ENCODE measurements around the gene CELF1. TPM values are rescaled to one million over a fixed set of nuclear protein-coding genes. Genes with fewer than 3 reads are reported as not detected.

The CELF1 gene
- total RNA-seq, 4 donors from 2014 or later: 51.2 to 138 (median 121) TPM

- peak in 1 of 2 donors; percentile 57 for TF ChIP-seq POLR2A (IDR thresholded peaks at IDR 0.05)
- TF ChIP-seq CTCF (IDR thresholded peaks at IDR 0.05): no peak
- peak; percentile 41 to 69 for DNase-seq
- Histone ChIP-seq H3K4me3 (peak overlapping the region; percentile 34 to 53), H3K36me3 (no peaks in the 10 kb centered on the region), H3K4me1 (peaks cover 0 to 12% of the 10 kb centered on the region in 2 donors), H3K27me3 (no peaks in the 10 kb centered on the region), H3K9me3 (no peaks in the 10 kb centered on the region), H3K27ac (peak overlapping the region; percentile 29 to 79)
- intact Hi-C loops (cut with DNase I; ENCODE audit: low total_unique reads): no loop called here
Measured at GRCh38 chr11:47589977-47590861, 37.3 kb upstream of the CELF1 start.

- intact Hi-C loops (cut with DNase I; ENCODE audit: low total_unique reads): no loop called here
- H3K27me3 ChIP-seq: no peaks in the 10 kb centered on the region
- H3K9me3 ChIP-seq: no peaks in the 10 kb centered on the region
- peak overlapping the region; percentile 34 to 53 for H3K4me3 ChIP-seq
- peaks cover 0 to 12% of the 10 kb centered on the region in 2 donors for H3K4me1 ChIP-seq
- DNase-seq: peak in 1 of 2 donors; percentile 47
- peak overlapping the region; percentile 29 to 79 for H3K27ac ChIP-seq
- no peaks in the 10 kb centered on the region for H3K36me3 ChIP-seq
- TF ChIP-seq POLR2A (IDR thresholded peaks at IDR 0.05): no peak
- TF ChIP-seq CTCF (IDR thresholded peaks at IDR 0.05): no peak
Measured at GRCh38 chr11:47589584-47589976, 36.6 kb upstream of the CELF1 start.

GRCh38 chr11:47589118-47589517 lies 36.2 kb upstream of the CELF1 start:
- peaks cover 0 to 8% of the 10 kb centered on the region in 2 donors for H3K4me1 ChIP-seq
- peak overlapping the region; percentile 34 to 53 for H3K4me3 ChIP-seq
- TF ChIP-seq POLR2A (IDR thresholded peaks at IDR 0.05) (no peak), CTCF (IDR thresholded peaks at IDR 0.05) (no peak)
- intact Hi-C loops (cut with DNase I; ENCODE audit: low total_unique reads): no loop called here
- peak overlapping the region; percentile 29 to 79 for H3K27ac ChIP-seq
- H3K9me3 ChIP-seq: no peaks in the 10 kb centered on the region
- H3K27me3 ChIP-seq: no peaks in the 10 kb centered on the region
- DNase-seq: no peak
- H3K36me3 ChIP-seq: no peaks in the 10 kb centered on the region

GRCh38 chr11:47587723-47588326 lies 34.9 kb upstream of the CELF1 start:
- Histone ChIP-seq H3K9me3 (no peaks in the 10 kb centered on the region), H3K36me3 (no peaks in the 10 kb centered on the region), H3K4me3 (no peak overlapping the region), H3K27me3 (no peaks in the 10 kb centered on the region), H3K27ac (no peak overlapping the region), H3K4me1 (no peaks in the 10 kb centered on the region)
- intact Hi-C loops (cut with DNase I; ENCODE audit: low total_unique reads): no loop called here
- TF ChIP-seq POLR2A (IDR thresholded peaks at IDR 0.05) (no peak), CTCF (IDR thresholded peaks at IDR 0.05) (no peak)
- no peak for DNase-seq

Measured in uterus (tissue), 4 donors.